NCI-H524 (cell line): ENCODE measurements around the gene EVL.

Experiments
- DNase-seq, 2 experiments: peaks; one replicate each; lab custom pipeline; 2025; lab: John Stamatoyannopoulos, UW

Gene EVL

DNA sequence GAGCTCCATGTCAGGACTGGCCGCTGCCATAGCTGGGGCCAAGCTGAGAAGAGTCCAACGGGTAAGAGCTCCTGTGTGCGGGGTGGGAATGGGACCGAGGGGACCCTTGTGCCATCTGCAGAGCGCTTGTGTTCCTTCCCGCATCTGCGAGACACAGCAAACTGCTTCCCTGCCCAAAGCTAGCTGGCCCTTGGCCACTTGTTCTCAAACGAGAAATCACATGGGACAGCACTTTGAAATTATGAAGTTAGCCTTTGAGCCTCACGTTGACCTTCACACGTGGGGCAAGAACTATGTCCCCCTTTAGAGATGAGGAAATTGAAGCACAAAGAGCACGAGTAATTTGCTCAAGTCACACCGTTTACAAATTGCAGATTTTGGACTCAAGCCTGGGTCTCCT is 63.5 kb downstream of the EVL start:
- DNase-seq, result no peak

DNA sequence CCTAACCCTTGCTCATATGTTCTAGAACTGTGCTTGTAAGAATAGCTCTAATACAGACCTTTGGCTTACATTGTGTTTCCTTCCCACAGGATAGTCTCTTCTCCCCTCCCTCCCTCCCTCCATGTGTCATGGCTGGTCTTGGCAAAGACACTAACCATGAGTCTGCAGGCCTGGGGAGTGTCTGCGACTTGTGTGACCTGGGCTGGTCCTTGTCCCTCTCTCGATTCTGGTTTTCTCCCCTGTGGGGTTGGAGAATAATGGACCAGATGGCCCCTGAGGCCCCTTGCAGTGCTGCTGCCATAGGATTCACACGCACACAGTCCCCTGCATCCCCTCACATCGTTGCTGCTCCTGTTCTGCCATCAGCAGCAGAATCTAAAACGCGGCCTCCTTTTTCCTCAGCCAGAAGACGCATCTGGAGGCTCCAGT is 64.0 kb downstream of the EVL start:
- no peak for DNase-seq

DNA sequence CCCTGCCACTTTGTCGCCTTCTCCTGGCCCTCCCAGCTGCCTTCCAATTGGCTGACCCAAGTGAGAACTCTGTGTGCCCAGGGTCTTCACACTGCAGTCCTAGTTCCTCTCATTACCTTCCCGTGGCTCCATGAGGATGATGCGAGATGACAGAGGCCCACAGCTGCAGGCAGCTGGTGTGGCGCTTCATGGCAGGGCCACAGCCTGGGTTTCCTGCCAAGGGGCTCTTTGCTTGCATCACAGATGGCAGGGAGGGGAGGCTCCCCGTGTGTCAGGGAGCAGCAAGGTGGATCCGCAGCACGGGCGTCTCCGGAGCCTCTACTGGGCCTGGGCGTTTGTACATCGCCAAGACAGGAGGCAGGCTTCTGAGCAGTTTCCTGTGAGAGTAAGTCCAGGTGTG is 65.3 kb downstream of the EVL start:
- DNase-seq, result no peak

DNA sequence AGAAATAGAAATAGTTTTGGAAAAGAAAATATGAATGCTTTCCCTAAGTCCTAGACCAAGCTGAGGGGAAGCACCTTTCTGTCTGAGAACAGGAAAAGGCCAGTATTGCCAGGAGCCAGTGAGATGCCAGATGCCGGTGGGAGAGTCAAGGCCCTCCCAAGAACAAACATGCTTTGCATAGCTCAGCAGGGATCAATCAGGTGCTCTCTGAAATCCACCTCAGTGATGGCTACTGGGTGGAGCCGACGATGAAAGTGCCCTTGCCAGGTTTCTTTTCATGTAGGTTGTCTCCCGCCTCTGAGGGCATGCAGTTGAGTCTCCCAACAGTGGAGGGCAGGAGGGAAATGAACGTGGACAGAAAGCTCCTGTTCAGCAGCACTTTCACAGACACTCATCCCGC is 66.0 kb downstream of the EVL start:
- DNase-seq, result no peak

DNA sequence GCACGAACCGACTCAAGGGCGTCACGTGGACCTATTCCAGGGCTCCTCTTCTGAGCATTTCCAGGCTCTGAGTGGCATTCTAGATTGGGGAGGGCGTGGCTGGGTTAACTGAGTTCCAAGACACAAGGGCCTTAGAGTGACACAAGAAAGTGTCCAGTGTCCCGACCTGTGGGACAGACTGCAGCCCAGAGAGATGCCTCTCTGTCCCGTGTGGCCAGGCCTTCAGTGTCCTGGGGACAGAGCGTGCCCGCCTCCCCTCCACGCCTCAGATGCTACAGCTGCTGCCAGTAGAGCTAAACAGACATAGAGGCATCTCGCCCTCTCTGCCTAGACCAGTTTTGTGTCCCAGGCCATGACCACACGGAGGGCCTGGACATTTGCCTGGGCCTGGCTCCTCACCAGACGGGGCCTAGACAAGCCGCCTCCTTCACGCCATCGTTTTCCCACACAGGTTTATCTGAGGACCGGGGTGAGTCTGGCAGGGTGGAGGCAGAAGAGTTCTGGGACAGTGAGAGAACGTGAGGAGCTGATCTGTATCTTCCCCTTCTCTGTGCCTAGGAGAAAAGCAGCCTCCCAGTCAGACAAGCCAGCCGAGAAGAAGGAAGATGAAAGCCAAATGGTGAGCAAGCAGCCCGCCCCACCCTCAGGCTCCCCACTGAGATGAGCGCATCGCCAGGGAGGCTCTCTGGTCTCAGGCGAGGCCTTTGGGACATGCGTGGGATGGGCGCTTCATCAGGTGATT is 67.1 kb downstream of the EVL start:
- DNase-seq, result no peak

DNA sequence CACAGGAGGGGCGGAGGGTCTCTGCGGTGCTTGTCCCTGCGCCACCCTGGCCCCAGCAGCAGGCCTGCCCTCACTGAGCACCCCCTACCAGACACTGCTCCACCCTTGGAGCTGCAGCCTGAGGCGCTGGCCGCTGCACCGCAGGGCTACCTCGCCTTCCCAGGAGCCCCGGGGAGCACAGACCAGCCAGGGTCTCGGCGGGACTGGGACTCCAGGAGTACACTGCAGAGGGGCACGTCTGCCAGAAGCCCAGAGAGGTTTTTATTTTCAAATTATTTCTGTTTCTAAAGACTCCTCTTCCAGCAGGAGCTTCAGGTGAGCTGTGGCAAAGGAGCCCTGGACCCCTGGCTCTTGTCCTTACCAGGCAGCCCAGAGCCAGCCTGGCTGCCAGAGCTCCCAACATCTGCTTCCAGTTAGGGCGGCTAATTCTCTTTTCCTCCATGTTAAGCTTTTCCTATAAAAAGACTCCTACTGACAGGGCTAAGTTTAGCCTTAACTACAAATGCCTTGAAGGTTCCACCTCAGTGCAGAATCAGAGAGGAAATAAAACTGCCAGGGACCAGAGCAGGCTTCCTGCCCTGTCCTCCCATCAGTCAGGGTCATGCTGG is 67.8 kb downstream of the EVL start:
- DNase-seq, result no peak

DNA sequence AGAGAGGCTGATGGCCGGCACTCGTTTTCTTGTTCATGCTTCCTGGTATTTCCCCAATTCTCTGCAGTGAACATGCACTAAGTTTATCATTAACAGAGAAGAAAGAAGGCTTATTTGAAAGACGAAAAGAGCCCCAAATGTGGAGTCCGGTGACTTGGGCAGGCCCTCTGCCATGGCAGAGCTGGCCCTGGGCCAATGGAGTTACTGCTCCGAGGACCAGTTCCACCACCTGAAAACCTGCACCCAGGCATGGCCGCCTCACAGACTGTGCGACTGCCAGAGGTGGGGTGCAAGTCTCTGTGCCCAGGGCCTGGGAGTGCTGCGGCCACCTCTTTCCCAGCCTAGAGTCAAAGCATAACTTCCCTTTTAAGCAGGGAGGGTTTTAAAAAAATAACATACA is 69.4 kb downstream of the EVL start:
- DNase-seq, result no peak

DNA sequence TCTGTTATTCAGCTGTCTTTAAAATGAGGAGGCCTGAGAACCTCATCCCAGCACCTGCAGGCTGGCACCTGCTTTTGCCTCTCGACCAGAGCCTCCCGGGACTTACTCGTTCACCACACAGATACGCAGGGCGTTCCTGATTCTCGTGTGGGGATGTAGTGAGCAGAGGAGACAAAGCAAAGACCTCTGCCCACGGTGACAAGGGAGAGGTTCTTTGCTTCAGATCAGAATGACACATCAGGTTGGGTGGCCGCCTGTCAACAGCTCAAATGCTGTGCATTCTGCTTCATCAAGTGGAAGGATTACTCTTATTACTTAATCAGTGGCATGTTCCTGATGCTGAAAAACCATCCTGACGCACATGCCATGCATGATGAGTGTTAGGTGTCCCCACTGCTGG is 69.9 kb downstream of the EVL start:
- DNase-seq, result no peak

DNA sequence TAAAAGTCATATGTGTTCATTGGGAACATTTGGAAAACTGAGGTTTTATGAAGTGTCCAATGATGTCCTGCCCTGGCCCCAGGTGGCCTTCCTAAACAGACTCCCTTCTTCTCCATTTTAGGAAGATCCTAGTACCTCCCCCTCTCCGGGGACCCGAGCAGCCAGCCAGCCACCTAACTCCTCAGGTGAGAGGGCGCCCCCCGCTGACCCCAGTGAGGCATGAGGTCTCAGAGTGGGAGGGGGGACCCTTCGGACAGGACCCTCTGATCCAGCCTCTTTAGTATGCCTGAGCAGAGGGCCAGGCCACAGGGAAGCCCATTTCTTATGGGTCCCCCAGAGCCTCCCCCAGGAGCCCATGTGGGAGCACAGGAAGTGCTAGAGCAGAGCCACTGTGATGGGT is 70.6 kb downstream of the EVL start:
- DNase-seq, result no peak

DNA sequence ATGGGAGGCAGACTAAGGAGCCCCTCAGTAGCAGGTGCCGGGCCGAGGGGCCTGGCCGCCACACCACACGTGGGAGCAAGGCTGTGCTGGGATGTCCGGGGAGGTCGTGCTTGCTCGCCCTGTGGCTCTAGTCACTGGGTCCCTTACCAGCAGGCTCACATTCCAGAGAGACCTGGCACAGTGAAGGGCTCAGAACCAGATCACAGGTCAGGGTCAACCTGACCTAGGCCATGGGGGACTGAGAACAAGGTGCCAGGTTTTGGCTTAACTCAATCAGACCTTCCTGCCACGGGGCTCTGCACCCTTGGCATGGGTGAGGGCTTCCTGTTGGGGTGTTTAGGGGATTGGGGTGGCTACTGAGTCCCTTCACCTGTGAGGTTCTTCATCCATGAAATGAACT is 72.0 kb downstream of the EVL start:
- DNase-seq, result no peak

DNA sequence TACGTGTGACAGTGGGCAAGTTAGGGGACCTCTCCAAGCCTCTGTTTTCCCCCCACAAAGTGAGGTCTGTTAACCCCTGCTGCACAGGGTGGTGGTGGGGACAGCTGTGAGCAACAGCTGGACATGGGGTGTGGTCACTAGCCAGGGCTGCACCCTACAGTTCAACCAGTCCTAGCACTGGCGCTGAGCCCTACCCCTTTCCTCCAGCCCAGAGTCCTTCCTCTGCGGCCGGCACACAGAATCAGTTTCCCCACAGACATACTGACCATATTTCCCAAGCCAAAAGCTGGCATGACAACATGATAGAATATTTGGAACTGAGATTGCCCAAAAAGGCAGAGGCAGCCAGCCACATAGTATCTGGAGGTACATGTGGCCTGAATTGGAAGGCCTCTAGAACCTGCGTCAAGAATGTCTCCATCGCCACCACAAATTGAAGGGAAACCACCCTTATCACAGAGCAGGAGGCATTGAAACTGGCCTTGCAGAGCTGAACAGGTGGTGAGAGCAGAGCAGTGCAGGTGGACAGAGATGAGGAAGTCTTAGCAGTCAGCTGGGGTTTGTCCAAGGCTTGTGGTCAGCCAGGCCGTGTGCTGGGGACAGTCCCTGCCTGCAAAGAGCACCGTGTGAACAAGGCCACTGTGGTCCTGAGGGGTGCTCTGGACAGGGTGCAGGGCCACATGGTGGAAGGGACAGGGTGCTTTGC is 73.0 kb downstream of the EVL start:
- no peak for DNase-seq

DNA sequence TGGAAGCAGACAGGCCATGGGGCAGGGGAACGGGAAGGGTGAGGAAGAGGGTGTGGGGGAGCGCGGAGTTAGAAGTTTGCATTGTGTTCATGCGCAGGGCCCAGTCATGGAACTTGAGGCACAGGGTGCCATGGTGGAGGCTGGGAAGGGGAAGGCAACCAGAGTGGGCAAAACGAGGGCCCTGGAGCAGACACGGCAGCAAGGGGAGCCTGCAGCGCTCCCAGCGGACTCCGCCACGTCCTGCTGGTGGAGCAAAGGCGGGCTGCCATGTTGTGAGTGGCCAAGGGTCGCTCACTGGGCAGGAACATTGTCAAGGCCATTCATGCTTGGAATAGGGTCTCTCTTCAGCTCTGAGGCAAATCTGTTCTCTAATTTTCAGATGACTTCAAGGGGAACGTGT is 73.7 kb downstream of the EVL start:
- DNase-seq, result no peak

DNA sequence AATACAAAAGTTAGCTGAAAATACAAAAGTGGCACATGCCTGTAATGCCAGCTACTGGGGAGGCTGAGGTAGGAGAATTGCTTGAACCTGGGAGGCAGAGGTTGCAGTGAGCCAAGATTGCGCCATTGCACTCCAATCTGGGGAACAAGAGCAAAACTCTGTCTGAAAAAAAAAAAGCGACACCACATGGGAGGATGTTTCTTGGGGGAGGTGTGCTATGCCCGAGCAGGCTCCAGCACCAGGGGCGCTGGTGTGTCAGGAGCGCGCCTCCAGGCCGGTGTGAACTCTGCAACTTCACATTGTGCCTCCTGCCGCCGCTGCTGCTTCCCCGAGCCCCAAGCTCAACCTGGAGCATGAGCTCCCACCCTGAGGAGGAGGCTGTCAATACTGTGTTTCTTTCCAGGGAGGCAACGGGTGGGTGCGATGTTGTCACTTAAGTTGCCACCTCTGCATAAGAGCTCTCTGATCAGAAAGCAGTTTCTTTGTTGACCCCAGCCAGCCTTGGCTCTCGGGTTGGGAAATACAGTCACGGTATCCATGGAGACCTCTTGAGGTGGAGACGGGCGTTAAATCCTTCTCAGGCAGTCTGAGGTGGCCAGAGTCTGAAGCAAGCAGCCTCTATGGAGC is 75.3 kb downstream of the EVL start:
- DNase-seq, result no peak

DNA sequence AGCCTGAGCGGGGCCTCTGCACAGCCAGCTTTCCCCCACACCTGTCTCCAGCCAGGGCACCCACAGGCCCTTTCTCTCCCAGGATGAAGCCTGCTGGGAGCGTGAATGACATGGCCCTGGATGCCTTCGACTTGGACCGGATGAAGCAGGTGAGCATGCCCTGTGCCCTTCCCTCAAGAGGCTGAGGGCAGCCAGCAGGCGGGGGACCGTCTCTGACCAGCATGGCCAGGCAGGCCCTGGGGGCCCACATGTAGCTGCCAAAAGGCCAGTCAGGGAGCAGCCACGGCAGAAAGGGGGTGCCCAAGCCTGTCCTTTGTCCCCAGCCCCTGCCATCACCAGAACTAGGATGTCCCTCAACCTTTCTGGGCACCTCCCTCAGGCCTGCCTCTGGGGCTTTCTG is 75.9 kb downstream of the EVL start:
- DNase-seq, result no peak

DNA sequence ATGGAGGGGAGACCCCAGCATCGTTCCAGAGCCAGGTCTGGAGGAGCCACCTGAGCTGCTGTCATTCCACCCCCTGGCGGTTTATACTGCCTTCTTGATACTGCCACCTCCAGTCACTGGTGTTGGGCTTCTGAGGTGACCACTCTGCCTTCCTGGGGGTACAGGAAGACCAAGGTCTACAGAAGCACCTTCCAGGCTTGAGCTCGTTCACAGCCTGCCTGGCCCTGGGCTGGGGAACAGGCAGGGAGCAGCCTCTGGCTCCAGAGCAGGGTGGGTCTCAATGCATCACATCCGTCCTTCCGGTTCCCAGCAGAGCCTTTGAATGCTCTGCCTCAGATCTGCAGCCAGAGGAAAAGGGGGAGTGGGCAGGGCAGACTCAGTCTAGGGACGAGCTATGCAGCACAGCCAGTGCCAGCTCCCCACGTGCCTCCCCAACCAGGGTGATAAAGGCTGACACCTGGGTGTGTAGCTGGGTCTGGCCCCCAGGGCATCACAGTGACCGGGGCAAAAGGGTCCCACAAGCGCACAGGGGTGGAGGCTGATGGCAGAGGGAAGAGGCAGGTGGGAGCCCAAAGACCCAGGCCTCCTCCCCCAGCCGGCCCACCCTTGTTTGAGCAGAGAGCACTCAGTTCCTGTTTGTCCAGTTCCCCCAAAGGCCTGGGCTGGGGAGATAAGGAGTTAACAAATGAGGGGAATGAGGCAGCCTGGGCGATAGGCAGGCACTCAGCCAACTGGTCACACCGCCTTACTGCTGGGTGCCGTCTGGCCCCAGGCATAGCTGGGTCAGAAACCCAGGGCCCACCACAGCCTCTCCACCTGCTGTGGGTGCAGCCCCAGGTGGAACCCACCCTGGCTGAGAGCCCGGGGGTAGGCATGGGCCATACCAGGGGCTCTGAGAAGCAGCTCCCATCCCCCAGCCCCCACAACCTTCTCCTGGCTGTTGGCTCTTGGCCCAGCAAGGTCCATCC is 77.1 kb downstream of the EVL start:
- no peak for DNase-seq

DNA sequence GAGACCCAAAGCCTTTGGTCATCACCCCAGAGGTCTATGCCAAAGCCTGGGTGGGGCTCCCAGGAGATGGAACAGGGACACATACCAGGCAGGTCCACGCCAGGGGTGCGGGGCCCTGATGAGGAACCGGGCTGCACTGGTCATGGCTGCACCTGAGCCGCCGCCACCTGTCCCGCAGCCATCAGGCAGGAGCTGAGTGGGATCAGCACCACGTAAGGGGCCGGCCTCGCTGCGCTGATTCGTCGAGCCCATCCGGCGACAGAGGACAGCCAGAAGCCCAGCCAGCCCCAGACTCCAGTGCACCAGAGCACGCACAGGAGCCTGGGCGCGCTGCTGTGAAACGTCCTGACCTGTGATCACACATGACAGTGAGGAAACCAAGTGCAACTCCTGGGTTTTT is 78.3 kb downstream of the EVL start:
- no peak for DNase-seq

DNA sequence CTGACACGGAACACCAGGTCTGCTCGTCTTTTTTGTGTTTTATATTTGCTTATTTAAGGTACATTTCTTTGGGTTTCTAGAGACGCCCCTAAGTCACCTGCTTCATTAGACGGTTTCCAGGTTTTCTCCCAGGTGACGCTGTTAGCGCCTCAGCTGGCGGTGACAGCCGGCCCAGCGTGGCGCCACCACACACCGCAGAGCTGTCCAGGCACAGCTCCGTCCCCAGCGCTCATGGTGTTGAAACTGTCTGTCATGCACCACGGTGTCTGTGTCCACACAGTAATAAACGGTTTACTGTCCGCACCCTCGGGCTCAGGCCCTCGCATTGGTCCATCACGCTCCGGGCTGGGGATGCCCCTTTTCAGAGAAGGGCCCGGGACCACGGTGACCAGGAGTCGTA is 78.7 kb downstream of the EVL start:
- DNase-seq, result no peak

DNA sequence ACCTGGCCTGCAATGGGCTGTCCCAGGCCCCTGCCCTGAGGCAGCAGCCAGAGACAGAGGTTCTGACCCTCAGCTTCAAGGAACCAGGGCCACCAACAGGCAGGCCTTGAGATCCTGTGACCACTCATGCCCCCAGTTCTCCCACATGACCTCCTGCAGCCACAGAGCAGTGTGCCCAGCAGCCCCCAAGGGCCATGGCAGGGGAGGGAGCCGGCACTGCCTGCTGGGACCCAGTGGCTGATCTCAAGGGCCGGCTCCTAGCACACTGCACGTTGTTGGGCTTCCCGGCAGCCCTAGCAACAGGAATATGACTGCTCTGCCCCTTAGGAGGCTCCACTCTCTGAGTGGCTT is 79.4 kb downstream of the EVL start:
- DNase-seq, result no peak

DNA sequence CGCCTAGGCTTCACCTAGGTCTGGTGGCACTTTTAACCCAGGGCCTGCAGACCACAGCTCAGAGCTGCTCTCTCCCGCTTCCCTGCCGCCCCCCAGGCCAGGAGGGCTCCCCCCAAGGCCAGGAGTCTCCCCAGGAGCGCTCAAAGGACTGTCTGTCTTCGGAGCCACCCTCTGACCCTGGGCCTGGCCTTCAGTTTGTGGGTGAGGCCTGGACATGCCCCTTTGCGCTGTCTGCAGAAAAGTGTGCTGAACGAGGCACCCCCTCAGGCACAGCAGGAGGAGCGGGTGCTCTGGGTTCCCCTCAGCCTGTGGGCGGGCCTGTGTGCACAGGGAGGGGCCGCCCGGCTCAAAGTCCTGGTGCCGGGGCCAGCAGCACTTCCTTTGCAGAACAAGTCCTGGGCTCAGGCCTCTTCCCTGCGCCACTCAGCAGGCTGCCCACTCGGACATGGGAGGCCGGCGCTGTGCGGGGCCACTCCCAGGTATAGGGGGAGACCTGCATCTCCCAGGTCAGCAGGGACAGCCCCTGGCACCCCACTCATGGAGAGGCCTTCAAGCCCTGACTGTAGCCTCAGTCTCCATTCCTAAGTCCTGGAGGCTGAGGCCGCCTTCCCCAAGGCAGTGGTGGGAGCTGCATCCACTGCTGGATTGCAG is 79.9 kb downstream of the EVL start:
- DNase-seq, result no peak

DNA sequence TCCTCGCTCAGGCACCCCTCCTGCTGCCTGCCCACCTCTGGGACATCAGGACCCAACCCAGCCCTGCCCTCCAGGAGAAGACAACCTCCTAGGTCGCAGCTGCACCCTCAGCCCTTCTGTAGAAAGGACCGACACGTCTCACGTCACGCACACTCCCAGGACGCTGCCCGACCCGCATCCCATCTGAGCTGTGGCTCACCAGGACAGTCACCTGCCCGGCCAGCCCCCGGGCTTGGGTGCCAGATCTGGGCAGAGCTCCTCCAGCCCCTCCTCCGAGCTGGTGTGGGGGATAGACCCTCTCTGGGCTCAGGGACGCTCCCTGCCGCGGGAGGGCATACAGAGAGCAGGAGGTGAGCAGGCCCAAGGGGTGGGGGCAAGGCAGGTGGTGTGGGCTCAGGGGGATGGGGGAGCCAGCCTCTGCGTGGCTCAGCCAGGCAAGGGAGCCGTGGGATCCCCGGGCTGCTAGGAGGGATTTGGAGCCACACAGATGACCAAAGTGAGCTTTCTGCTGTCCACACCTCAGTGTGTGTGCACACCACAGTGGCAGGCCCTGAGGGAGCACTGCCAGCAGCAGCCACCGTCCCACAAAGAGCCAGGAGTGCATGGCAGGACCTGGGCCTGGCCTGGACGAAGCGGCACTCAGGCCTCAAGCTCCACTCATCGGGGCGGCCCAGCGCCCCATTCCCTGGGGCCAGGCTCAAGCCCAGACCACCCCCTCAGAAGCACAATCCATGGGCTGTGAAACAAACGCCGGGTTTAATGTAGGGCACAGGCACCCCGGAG is 80.7 kb downstream of the EVL start:
- no peak for DNase-seq
